HG03135 (cell line): ENCODE data around the gene TNRC18.
"Not testable (repeated sequence)": the region's sequence is repeated elsewhere in the genome, so short reads cannot be mapped to it uniquely, and the experiment has no call there.

Source experiments
- ATAC-seq: cut with Tn5 transposase; IDR thresholded peaks from one replicate; pipeline ENCODE4 v1.9.1; 2021; ENCODE audit warnings: mild to moderate bottlenecking, moderate library complexity; ENCODE audit not compliant: unreplicated experiment

The TNRC18 gene

DNA sequence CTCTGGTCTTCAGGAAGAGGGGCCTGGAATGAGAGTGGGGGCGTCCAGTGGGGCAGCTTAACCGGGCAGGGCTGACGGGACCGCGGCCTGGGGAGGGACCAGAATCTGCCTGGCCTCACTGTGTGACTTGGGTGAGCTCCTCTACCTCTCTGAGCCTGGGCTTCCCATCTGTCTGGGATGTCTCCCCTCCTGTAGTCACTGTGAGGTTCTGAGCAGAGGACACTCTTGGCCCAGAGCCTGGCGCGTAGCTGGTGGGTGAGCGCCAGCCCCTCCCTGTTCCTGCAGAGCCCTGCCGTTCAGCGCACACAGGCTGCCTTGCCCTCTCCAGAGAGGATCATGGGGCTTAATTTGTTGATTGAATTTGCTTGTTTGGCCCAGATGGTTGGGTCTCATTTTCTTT lies 148.1 kb downstream of the TNRC18 start:
- not testable (repeated sequence) for ATAC-seq

DNA sequence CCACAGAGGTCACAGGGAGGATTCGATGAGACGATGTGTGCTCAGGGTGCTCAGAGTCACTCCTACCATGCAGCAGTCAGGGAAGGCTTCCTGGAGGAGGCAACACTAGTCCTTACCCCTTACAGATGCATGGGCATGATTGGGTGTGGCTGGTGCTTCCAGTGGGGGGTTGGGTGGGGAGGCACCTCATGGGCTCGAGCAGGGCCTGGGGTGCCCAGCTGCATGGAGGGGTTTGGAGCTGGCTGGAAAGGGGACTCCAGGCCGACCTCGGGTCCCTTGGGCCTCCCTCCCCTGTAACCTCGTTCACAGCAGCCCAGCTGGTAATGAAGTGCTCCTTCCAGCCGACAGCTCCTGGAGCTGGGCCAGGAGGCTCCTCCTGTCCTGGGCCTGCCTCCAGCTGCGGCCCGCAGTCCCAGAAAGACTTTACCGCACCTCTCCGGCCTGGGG lies 148.6 kb downstream of the TNRC18 start:
- not testable (repeated sequence) for ATAC-seq

DNA sequence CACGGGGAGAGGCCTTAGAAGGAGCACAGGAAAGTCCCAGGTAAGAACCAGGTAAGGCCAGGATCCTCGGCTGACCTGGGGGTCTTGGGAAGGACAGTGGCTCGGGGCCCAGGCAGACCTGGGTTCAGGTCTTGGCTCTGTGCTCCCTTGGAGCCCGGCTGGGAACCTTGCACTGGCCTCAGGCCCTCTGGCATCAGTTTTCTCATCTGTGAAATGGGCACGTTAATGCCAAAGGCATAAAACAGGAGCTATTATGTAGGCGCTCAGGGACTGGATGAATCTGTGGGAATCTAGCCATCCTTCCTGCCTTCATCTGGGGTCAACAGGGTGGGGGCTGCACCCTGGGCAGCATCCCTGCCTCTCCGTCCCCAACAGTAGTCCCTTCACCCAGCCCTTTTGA lies 149.2 kb downstream of the TNRC18 start:
- no peak for ATAC-seq

DNA sequence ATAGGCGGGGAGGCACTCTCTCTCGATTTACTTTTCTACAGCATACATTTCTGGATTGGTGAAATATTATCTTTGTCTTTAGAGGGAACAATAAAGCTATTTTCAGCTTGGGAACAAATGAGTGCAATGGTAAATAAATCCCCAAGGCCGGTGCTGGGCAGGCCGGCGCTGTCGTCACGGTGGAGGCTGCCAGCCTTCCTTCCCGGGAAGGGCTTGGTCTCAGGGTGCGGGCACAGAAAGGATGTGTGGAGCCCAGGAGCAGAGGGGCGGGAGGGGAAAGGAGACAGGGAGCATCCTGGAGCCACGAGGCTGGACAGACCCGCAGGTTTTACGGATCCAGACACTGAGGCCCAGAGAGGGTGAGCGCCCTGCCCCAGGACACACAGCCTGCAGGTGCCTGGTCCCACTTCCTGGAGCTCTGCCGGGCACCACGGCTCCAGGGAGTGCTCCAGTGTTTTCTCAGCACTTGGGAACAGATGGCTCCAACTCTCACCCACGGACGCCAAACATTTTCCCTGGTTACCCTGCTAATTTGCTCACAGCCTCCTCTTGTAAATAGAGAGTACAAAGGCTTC lies 149.7 kb downstream of the TNRC18 start:
- not testable (repeated sequence) for ATAC-seq

DNA sequence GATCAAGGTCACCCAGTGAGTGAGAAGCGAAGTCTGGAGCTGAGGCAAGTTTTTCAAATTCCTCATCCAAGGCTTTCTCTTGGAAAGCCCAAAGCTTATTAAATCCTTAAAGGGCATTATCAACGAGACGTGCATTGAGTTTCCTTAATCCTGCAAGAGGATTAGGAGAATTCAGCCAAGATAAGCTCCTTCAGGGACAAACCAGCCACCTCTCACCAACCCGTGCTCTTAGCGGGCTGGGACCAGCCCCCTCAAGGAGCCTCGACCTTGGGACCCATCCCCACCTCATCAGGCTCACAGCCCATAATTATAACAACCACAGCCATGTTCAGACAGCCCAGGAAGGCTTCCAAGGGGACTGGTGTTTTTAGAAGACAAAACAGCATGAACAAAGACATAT lies 152.8 kb downstream of the TNRC18 start:
- no peak for ATAC-seq

DNA sequence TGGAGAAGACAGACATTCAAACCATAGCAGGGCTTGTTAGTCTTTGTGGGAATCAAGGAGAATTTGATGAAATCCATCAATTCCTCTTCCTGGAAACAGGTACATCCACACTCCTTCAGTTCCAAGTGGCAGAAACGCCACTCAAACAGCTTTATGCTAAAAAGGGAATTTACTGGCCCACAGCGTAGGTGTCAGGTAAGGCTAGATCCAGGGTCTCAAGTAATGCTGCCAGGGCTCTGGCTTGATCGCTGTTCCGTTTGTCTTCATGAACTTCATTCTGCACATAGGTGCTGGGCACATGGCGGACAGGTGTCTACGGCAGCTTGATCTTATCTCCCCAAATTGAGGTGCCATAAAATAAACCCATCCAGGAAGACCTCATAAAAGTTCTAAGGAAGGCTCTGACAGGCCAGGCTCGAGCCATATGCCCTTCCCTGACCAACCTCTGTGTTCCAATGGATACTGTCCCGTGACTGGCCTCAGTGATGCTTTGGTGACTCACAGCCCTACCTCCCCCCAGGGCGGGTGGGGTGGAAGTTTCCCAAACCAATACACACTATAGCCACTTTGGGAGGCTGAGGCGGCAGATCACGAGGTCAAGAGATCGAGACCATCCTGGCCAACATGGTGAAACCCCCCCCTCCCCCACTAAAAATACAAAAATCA lies 153.5 kb downstream of the TNRC18 start:
- not testable (repeated sequence) for ATAC-seq

DNA sequence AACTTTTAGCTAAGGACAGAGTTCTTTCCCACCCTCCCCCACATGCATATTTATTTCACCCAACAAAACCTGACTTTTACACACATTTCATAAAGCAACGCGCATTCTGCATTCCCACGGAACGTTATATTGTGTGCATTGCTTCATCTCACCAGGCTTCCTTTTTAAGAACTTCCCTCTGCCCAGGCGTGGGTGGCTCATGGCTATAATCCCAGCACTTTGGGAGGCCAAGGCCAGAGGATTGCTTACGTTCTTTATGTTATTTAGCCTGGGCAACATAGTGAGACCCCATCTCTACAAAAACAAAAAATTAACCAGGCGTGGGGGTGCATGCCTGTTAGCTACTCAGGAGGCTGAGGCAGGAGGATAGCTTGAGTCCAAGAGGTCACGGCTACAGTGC lies 155.8 kb downstream of the TNRC18 start:
- not testable (repeated sequence) for ATAC-seq

DNA sequence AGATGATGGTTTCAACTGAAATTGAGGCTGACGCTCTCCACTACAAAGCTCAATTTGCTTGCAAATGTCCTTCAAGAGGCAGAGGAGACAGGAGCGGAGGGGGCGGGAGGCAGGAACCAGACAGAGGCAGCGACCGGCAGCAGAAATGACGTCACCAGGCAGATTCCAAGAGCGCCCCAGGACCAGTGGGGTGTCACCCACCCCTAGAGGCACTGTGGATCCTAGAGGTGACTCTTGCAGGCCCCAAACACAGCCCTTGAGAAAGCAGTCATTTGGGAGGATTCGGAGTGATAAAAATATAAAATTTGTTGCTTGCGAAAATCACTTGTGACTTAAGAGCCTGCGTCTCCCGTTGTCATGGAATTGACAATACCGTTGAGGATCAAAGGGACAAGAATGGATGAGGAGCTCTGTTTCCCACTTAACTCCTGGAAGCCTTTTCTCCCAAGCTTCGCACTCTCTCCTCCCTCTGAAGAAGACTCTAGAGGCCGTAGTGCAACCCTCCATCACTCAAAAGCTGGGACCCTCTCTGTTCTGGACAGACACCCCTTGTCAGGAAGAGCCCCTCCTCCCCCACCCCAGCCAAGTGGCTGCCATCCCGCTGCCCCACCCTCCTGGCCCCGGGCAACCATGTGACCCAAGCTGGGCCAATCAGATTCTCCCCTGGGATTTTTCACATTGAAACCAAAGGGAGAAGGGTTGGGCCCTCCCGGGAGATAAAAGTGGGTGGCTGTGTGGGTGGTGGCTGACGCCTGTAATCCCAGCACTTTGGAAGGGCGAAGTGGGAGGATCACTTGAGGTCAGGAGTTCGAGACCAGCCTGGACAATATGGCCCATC lies 157.2 kb downstream of the TNRC18 start:
- ATAC-seq: no peak

DNA sequence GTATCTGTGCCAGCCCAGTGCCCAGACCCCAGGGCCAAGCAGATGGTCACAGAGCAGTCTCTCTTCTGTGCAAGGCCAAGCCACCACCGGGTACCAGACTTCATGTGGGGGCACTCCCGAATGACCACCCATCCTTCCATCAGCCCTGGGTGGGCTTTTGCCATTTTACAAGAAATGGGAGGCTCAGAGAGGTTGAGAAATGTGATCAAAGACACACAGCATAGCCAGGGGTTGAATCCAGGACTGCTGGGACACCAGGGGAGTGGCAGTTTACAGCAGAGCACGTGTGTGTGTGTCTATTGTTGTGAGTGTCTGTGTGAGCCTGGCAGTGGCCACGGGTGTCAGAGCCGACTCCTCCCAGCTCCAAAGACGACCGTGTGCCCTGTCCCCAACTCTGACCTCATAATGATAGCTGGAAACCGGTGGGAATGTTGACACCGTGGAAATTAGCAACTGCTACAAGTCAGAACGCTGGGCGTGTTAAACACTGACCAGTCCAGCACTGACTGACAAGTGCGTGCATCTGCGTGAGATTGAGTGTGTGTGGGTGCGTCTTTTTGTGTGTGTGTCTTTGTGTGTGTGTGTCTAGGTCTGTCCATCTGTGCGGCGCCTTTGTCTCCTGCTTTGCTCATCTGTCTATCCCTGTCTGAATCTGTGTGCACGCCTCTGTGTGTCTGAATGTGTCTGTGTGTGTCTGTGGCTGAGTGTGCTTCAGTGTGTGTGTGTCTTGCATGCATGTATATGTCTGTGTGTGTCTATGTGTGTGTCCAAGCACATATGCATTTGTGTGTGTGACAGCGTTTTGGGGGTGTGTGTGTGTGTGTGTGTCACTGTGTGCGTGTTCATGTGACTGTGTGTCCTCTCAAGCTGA lies 158.1 kb downstream of the TNRC18 start:
- no peak for ATAC-seq

DNA sequence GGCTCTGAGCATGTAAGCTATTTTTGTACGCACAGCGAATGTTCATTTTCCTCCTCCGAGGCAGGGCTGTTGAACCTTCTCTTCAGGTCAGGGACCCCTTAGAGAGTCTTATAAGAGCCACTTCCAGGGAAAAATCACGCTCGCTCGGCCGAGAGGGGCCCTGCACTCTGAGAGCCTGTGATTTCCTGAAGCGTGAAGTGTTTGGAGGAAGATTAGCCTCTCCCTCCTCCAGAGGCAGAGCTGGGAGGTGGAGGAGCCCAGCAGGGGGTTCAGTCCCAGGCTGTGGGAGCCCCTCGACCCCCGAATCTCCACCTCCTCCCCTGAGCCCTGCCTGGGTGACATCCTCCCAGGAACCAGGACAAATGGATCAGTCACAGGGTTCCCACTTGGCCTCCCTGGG lies 160.6 kb downstream of the TNRC18 start:
- not testable (repeated sequence) for ATAC-seq

DNA sequence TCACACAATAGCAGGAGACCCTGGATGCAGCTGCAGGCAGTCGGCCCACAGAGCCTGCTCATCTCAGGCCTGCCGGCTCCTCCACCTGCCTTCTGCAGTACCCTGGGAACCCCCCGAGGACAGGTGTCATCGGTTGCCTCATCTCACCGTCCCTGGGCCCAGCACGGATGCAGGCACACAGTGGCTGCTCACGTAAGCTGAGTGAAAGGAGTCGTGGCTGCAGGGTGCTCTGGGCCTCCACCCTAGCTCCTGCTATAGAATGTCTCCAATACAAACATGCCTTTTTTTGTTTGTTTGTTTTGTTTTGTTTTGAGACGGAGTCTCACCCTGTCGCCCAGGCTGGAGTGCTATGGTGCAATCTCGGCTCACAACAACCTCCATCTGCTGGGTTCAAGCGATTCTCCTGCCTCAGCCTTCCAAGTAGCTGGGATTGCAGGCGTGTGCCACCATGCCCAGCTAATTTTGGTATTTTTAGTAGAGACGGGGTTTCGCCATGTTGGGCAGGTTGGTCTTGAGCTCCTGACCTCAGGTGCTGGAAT lies 163.0 kb downstream of the TNRC18 start:
- ATAC-seq: not testable (repeated sequence)
